H1 (cell line): ENCODE measurements around the gene ZDHHC5. TPM values are rescaled to one million over a fixed set of nuclear protein-coding genes. Genes with fewer than 3 reads are reported as not detected.

Experiments
- CTCF ChIA-PET: fragments of 300-600 bp; sonication (Branson Sonifier 250); formaldehyde crosslinking; loops from one replicate; lab custom pipeline; 2021; ENCODE audit not compliant: partially characterized antibody; lab: Charles Lee
- POLR2A ChIA-PET: fragments of 300-600 bp; sonication (Branson Sonifier 250); formaldehyde crosslinking; loops from one replicate; lab custom pipeline; 2021; ENCODE audit warnings: inconsistent platforms; ENCODE audit not compliant: partially characterized antibody; lab: Charles Lee
- DNase-seq, 2 experiments: peaks; one replicate each; pipeline versions ENCODE4 v3.0.0 to v3.0.0-alpha.2; 2010 to 2022; ENCODE audit warnings: low spot score in 2 of 2, low read depth in 1 of 2, mixed read lengths in 1 of 2
- FAIRE-seq: peaks from 2 replicates; lab custom pipeline; 2011; peaks lifted over from hg19 to GRCh38; lab: Jason Lieb, UNC
- H2AFZ ChIP-seq: 2 replicates; pipeline ENCODE4 v1.8.1; 2012; ENCODE audit warnings: low read length, inconsistent platforms
- H2AK5ac ChIP-seq: 2 replicates; pipeline ENCODE4 v1.6.1; 2013; ENCODE audit warnings: low read depth, low read length
- H2BK120ac ChIP-seq: replicated peaks from 2 replicates; pipeline ENCODE3; 2013; ENCODE audit warnings: low read depth, low read length, inconsistent platforms
- H2BK12ac ChIP-seq: 2 replicates; pipeline ENCODE4 v1.6.1; 2013; ENCODE audit warnings: low read depth, low read length
- H2BK15ac ChIP-seq: 2 replicates; pipeline ENCODE4 v1.6.1; 2013; ENCODE audit warnings: low read length
- H2BK20ac ChIP-seq: 2 replicates; pipeline ENCODE4 v1.6.1; 2013; ENCODE audit warnings: low read length
- H2BK5ac ChIP-seq: 2 replicates; pipeline ENCODE4 v1.6.1; 2013; ENCODE audit warnings: low read depth, low read length
- H3K14ac ChIP-seq: 2 replicates; pipeline ENCODE4 v1.6.1; 2013; ENCODE audit warnings: inconsistent platforms; ENCODE audit not compliant: insufficient read length
- H3K18ac ChIP-seq: 2 replicates; pipeline ENCODE4 v1.6.1; 2013; ENCODE audit warnings: low read length; ENCODE audit errors: extremely low read depth
- H3K23ac ChIP-seq: 2 replicates; pipeline ENCODE4 v1.6.1; 2013; ENCODE audit warnings: inconsistent platforms; ENCODE audit not compliant: insufficient read length
- H3K23me2 ChIP-seq: 2 replicates; pipeline ENCODE4 v1.6.1; 2013; ENCODE audit warnings: low read depth, low read length
- H3K27ac ChIP-seq: 2 replicates; pipeline ENCODE4 v1.6.1; 2011; ENCODE audit warnings: low read depth, low read length, inconsistent platforms
- H3K27me3 ChIP-seq, 4 experiments: replicated peaks in 1 of 4; 1 replicate in 1 of 4; 2 replicates in 3 of 4; pipeline versions ENCODE4 v1.6.1 to v1.8.1; 2011 to 2013; ENCODE audit warnings: low read length in 3 of 4, mild to moderate bottlenecking in 3 of 4, inconsistent platforms in 2 of 4, mixed read lengths in 2 of 4, moderate library complexity in 1 of 4; ENCODE audit not compliant: control insufficient read depth in 3 of 4, insufficient read depth in 3 of 4; ENCODE audit errors: extremely low read depth in 1 of 4
- H3K36me3 ChIP-seq, 4 experiments: 2 replicates each; pipeline versions ENCODE4 v1.6.1 to v1.8.1; 2011 to 2013; ENCODE audit warnings: mild to moderate bottlenecking in 4 of 4, low read length in 3 of 4, moderate library complexity in 2 of 4, control low read depth in 1 of 4, inconsistent platforms in 1 of 4; ENCODE audit not compliant: insufficient read depth in 4 of 4, control insufficient read depth in 2 of 4
- H3K4ac ChIP-seq: replicated peaks from 2 replicates; pipeline ENCODE3; 2013; ENCODE audit warnings: low read length, low read depth, mixed read lengths, inconsistent platforms; ENCODE audit not compliant: insufficient read length
- H3K4me1 ChIP-seq, 4 experiments: replicated peaks in 1 of 4; 1 replicate in 1 of 4; 2 replicates in 3 of 4; pipeline versions ENCODE4 v1.6.1 to v1.8.1; 2011 to 2013; ENCODE audit warnings: low read length in 3 of 4, inconsistent platforms in 2 of 4, mixed read lengths in 1 of 4; ENCODE audit not compliant: insufficient read depth in 4 of 4, control insufficient read depth in 3 of 4
- H3K4me2 ChIP-seq, 2 experiments: 2 replicates each; pipeline versions ENCODE4 v1.6.1 to v1.8.1; 2011 to 2013; ENCODE audit warnings: low read depth in 2 of 2, low read length in 2 of 2, control low read depth in 1 of 2, inconsistent platforms in 1 of 2, mild to moderate bottlenecking in 1 of 2; ENCODE audit not compliant: insufficient read depth in 1 of 2
- H3K4me3 ChIP-seq, 4 experiments: fragments of 200-600, 300-600 bp in 1 of 4; sonication (generic), shearing (Covaris generic), sonication (Bioruptor Twin) in 1 of 4; 2 replicates each; pipeline versions ENCODE4 v1.5.1 to v1.8.1; 2011 to 2016; ENCODE audit warnings: low read length in 4 of 4, low read depth in 3 of 4, control low read depth in 2 of 4, inconsistent platforms in 2 of 4, mild to moderate bottlenecking in 2 of 4, mixed read lengths in 1 of 4, moderate library complexity in 1 of 4; ENCODE audit not compliant: insufficient read depth in 2 of 4; ENCODE audit errors: extremely low read depth in 1 of 4
- H3K56ac ChIP-seq: replicated peaks from 2 replicates; pipeline ENCODE3; 2013; ENCODE audit warnings: low read depth, mild to moderate bottlenecking, mixed read lengths, low read length, inconsistent platforms; ENCODE audit not compliant: insufficient read length
- H3K79me1 ChIP-seq: 2 replicates; pipeline ENCODE4 v1.6.1; 2013; ENCODE audit warnings: low read depth, low read length, control low read depth
- H3K79me2 ChIP-seq, 2 experiments: 2 replicates each; pipeline versions ENCODE4 v1.6.1 to v1.8.1; 2012 to 2013; ENCODE audit warnings: low read length in 2 of 2, mild to moderate bottlenecking in 2 of 2, inconsistent platforms in 1 of 2; ENCODE audit not compliant: insufficient read depth in 2 of 2, control insufficient read depth in 1 of 2
- H3K9ac ChIP-seq, 4 experiments: replicated peaks in 1 of 4; 1 replicate in 1 of 4; 2 replicates in 3 of 4; pipeline versions ENCODE4 v1.6.1 to v1.8.1; 2011 to 2013; ENCODE audit warnings: low read depth in 3 of 4, low read length in 3 of 4, control low read depth in 2 of 4, mild to moderate bottlenecking in 2 of 4, moderate library complexity in 2 of 4, inconsistent platforms in 1 of 4; ENCODE audit errors: extremely low read depth in 1 of 4
- H3K9me3 ChIP-seq, 2 experiments: 2 replicates each; pipeline versions ENCODE4 v1.6.1 to v1.8.1; 2012 to 2013; ENCODE audit warnings: mild to moderate bottlenecking in 2 of 2, moderate library complexity in 2 of 2, control low read depth in 1 of 2, inconsistent platforms in 1 of 2, low read depth in 1 of 2, low read length in 1 of 2, mixed read lengths in 1 of 2; ENCODE audit not compliant: insufficient read depth in 2 of 2
- H4K20me1 ChIP-seq, 2 experiments: replicated peaks in 1 of 2; 2 replicates each; pipeline versions ENCODE3 to v1.8.1; 2011 to 2013; ENCODE audit warnings: inconsistent platforms in 2 of 2, low read length in 2 of 2, mild to moderate bottlenecking in 1 of 2; ENCODE audit not compliant: insufficient read depth in 2 of 2, control insufficient read depth in 1 of 2
- H4K5ac ChIP-seq: 2 replicates; pipeline ENCODE4 v1.6.1; 2013; ENCODE audit warnings: low read length, low read depth, mixed read lengths, inconsistent platforms; ENCODE audit not compliant: insufficient read length
- H4K8ac ChIP-seq: 2 replicates; pipeline ENCODE4 v1.8.0; 2013; ENCODE audit warnings: mild to moderate bottlenecking, moderate library complexity, low read length, inconsistent platforms; ENCODE audit not compliant: insufficient read depth; ENCODE audit errors: extremely low read depth
- H4K91ac ChIP-seq: replicated peaks from 2 replicates; pipeline ENCODE3; 2013; ENCODE audit warnings: low read length, mixed read lengths, inconsistent platforms; ENCODE audit not compliant: insufficient read length
- ATF3 ChIP-seq: IDR thresholded peaks from 2 replicates; pipeline ENCODE4 v1.6.1; 2011; ENCODE audit warnings: low read depth, mild to moderate bottlenecking, low read length; ENCODE audit not compliant: insufficient read depth
- EP300 ChIP-seq, 2 experiments: IDR thresholded peaks; 1 replicate in 1 of 2; 2 replicates in 1 of 2; pipeline ENCODE4 v1.6.1; 2011 to 2012; ENCODE audit warnings: low read depth in 2 of 2, low read length in 2 of 2, mild to moderate bottlenecking in 2 of 2, borderline replicate concordance in 1 of 2, inconsistent platforms in 1 of 2, moderate library complexity in 1 of 2
- EZH2 ChIP-seq: fragments of 200-600 bp; sonication (generic); IDR thresholded peaks from 2 replicates; pipeline ENCODE4 v1.7.1; 2012; ENCODE audit warnings: low read depth, mild to moderate bottlenecking, moderate library complexity, low read length, inconsistent platforms; ENCODE audit not compliant: severe bottlenecking
- HDAC6 ChIP-seq: IDR thresholded peaks from one replicate; pipeline ENCODE4 v1.7.1; 2012; ENCODE audit warnings: low read depth, mild to moderate bottlenecking, inconsistent platforms, low read length, moderate library complexity
- KDM4A ChIP-seq: IDR thresholded peaks from one replicate; pipeline ENCODE4 v1.7.1; 2012; ENCODE audit warnings: low read depth, mild to moderate bottlenecking, moderate library complexity, low read length, inconsistent platforms; ENCODE audit not compliant: severe bottlenecking
- MAX ChIP-seq: IDR thresholded peaks from 2 replicates; pipeline ENCODE4 v1.6.1; 2012; ENCODE audit warnings: inconsistent platforms
- PHF8 ChIP-seq: fragments of 200-600 bp; sonication (generic); conservative IDR thresholded peaks from 2 replicates; pipeline ENCODE4 v1.7.1; 2012; ENCODE audit warnings: low read depth, mild to moderate bottlenecking, inconsistent platforms, low read length, moderate library complexity
- RAD21 ChIP-seq, 2 experiments: IDR thresholded peaks in 1 of 2; conservative IDR thresholded peaks in 1 of 2; 2 replicates each; pipeline ENCODE4 v1.6.1; 2011; ENCODE audit warnings: low read depth in 2 of 2, low read length in 2 of 2, improper control_type of control experiment in 1 of 2, inconsistent platforms in 1 of 2, mild to moderate bottlenecking in 1 of 2, moderate library complexity in 1 of 2
- SIRT6 ChIP-seq: IDR thresholded peaks from one replicate; pipeline ENCODE4 v1.7.1; 2012; ENCODE audit warnings: low read length, inconsistent platforms
- SP2 ChIP-seq: IDR thresholded peaks from 2 replicates; pipeline ENCODE4 v1.6.1; 2012; ENCODE audit warnings: mild to moderate bottlenecking, low read length, inconsistent platforms
- TAF7 ChIP-seq: optimal IDR thresholded peaks from 2 replicates; pipeline ENCODE3; 2011; ENCODE audit warnings: low read depth, mild to moderate bottlenecking, inconsistent platforms, low read length, moderate library complexity, borderline replicate concordance
- YY1 ChIP-seq: IDR thresholded peaks from 2 replicates; pipeline ENCODE4 v1.6.1; 2011; ENCODE audit warnings: low read depth, mild to moderate bottlenecking, low read length
- ZNF274 ChIP-seq: IDR thresholded peaks from 2 replicates; pipeline ENCODE4 v1.7.0; 2012; ENCODE audit warnings: low read length, borderline replicate concordance; ENCODE audit errors: extremely low read depth
- polyA plus RNA-seq, 7 experiments: library from polyadenylated mRNA; depleted of rRNA in 3 of 7; stranded (reverse) in 5 of 7; unstranded in 2 of 7; fragments of >200 nt in 5 of 7; fragments of 200-250 nt in 2 of 7; gene quantifications; 1 replicate in 5 of 7; 2 replicates in 1 of 7; 4 replicates in 1 of 7; pipeline versions ENCODE4 v1.2.1 to v1.2.3, GENCODE V29; 2011 to 2013; ENCODE audit warnings: missing spikeins in 2 of 7, mixed read lengths in 2 of 7
- total RNA-seq: library from RNA; stranded (reverse); fragmentation: NEBNext Ultra II Directional; extraction: Animal tissue kit (Norgen Biotek cat#: 25700); gene quantifications from 2 replicates; pipeline ENCODE4 v1.2.1, GENCODE V29; 2021

The ZDHHC5 gene
- total and polyA plus RNA-seq, 2 of the 8 experiments (the other 6 are each of a cell fraction or from before 2014, with no cell fraction given): 40.0 to 56.3 TPM

- H2BK12ac ChIP-seq: no peak overlapping the region
- H4K91ac ChIP-seq: no peak overlapping the region
- no peak overlapping the region for H2BK5ac ChIP-seq
- H3K56ac ChIP-seq: no peak overlapping the region
- H3K9ac ChIP-seq: no peak overlapping the region
- H3K4me3 ChIP-seq: no peak overlapping the region
- no peak overlapping the region for H3K4ac ChIP-seq
- H3K14ac ChIP-seq: no peak overlapping the region
- no peaks in the 10 kb centered on the region for H3K4me1 ChIP-seq
- no peaks in the 10 kb centered on the region; the same call in 1 of the 2 replicates for H3K23me2 ChIP-seq
- no peak overlapping the region for H2BK20ac ChIP-seq
- no peak overlapping the region for H3K18ac ChIP-seq
- H3K9me3 ChIP-seq: peaks cover 5 to 10% of the 10 kb centered on the region in 2 experiments; a peak in 3 of 4 replicates
- ChIA-PET POLR2A (interaction anchor here (1.1 to 51.1 kb wide), 3 partner anchors 16 to 24 kb away, joined by 3 to 1546 read pairs (median 5); partner anchors contain the start of genes CLP1 and YPEL4), CTCF (interaction anchor here (1.1 to 12.6 kb wide), 7 partner anchors 13 to 81 kb away, joined by 3 to 129 read pairs (median 6); partner anchors contain the start of gene UBE2L6)
- FAIRE-seq: no peak
- H3K27me3 ChIP-seq: no peaks in the 10 kb centered on the region
- no peak overlapping the region for H3K23ac ChIP-seq
- H2BK15ac ChIP-seq: no peak overlapping the region
- no peak overlapping the region for H2AFZ ChIP-seq
- no peak overlapping the region for H3K4me2 ChIP-seq
- H3K79me1 ChIP-seq: no peaks in the 10 kb centered on the region
- peaks cover 0 to 4% (median 2%) of the 10 kb centered on the region in 4 experiments; a peak in 2 of 8 replicates for H3K36me3 ChIP-seq
- no peaks in the 10 kb centered on the region for H3K79me2 ChIP-seq
- no peak overlapping the region for H3K27ac ChIP-seq
- no peaks in the 10 kb centered on the region for H4K20me1 ChIP-seq
- no peak for DNase-seq
- no peak overlapping the region for H4K8ac ChIP-seq
- no peak overlapping the region for H2BK120ac ChIP-seq
- no peak overlapping the region for H4K5ac ChIP-seq
- H2AK5ac ChIP-seq: no peak overlapping the region
- TF ChIP-seq EZH2 (no peak), RAD21 (IDR thresholded peaks at IDR 0.05 in 1 of 2, conservative IDR thresholded peaks at IDR 0.05 in 1 of 2; ENCODE audit: low read depth in 2 of 2, low read length in 2 of 2) (no peak), HDAC6 (no peak), KDM4A (no peak), TAF7 (no peak), SP2 (no peak), ATF3 (no peak), ZNF274 (no peak), YY1 (no peak), EP300 (IDR thresholded peaks at IDR 0.05; ENCODE audit: borderline replicate concordance in 1 of 2, low read depth in 2 of 2, low read length in 2 of 2) (no peak), SIRT6 (no peak), PHF8 (no peak), MAX (no peak)
Observed at GRCh38 chr11:57620467-57620866, 47.4 kb upstream of the ZDHHC5 start.
